Measurements from ENCODE around the gene MAEL.
A peak's percentile ranks its signal among the peaks of the same experiment; 100 is the strongest.

The MAEL gene

DNA sequence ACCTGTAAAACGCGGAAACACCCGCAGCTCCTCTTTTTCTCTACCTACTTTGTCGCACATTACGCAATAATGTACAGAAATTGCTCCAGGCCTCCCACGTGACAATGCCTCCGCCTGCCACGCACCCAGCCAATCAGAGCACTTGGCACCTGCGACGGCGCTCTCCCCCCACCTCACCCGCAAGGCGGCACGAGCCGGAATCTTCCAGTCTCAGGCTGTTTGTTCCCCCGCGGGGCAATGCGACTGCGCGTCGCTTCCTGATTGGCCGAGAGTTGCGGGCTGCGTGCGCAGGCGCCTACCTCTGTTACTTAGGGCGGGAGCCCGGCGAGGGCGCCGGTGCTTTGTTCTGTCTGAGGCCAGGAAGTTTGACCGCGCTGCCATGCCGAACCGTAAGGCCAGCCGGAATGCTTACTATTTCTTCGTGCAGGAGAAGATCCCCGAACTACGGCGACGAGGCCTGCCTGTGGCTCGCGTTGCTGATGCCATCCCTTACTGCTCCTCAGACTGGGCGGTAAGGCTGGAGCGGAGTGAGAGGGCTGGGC is at the start of gene MAEL:
TSS of gene MAEL (plus strand) at position 307 of the 542 bp plus-strand sequence. CDS start at position 380, 73 bp downstream.
- no peak for DNase-seq (ENCODE audit: low spot score)

DNA sequence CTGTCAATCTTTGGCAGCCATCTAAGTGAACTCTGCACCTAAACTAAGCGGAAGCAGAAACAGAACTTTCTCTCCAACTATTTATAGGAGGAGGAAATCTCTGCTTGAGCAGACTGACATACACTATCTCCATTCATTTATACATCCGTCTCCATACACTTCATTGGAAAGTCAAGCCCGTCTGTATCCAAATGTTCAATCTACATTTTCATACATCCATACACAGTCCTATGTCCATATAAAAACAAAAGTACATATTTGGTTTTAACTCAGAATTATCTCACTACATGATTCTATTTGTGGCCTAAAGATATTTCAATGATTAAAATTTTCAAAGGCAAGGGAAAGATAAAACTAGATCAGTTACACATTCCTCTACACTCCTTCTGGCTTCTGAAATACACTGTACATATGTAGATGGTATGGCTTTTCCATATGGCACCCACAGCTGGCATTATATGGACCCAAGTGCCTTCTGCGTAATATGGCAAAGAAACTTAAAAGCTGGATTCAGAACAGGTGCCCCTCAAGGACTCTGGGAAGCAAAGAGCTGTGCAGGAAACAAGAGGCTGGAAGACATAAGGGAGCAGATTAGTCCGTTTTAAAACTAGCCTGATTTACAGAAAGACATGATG is 49.2 kb upstream of the MAEL start:
- DNase-seq (ENCODE audit: low spot score), result no peak

DNA sequence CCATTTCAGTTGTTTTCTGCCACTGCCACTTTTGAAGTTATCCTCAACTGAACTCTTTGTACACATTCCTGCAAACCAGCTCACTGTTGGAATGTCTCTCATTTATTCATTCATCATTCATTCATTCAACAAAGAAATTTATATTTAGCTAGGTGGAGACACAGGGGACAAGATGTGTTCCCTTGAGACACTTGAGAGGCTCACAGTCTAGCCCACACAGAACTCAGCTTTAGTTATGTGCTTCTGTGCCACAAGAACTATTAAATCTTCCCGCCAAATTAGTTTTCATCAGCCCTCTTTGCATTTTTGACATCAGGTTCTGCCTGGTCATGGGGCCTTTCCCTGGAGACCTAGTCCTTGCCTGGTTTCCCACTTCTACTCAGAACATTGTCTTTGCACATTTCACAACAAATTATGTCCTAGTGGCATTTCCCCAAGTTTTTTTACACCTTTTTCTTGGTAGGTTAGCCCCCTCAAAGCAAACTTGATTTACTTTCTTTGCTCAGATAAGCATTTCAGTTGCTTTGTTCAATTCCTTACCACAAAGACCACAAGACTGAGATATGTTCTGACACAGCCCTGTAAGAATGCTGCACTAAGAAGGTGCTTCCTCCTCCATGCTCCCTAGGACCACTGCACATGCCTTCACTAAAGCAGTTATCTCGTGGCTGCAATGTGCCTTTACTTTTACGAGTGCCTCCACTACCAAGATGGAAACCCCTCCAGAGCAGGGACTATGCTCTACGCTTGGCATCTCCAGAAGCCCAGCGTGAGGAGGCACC is 44.7 kb upstream of the MAEL start:
- no peak for DNase-seq (ENCODE audit: low spot score)

DNA sequence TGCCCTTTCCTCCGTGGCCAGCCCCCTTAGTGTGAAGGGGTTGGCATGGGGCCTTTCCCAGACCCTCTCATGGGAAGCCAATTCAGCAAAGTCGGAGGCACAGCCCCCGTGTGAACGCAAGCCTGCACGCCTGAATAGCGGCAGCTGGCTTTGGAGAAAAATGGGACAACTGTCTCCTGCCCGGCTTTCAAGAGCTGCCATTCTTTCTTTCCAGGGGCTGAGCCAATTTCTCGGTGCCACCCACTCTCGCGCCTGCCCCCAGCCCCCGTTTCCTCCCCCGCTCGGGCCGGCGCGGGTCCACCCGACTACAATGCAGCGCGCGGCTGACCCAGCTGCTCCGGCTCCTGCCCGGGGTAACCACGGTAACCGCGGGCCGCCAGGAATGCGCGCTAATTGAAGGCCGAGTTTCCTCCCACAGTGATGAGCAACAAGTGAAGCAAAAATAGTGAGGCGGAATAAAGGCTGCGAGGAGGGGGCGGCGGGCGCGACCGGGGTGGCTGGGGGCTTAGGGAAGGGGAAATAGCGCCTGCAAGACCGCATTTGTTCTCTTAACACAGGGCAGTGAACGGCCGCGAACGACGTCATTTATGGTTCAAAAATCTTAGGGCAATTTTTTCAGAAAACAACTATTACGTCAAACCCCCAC is 41.6 kb upstream of the MAEL start:
- no peak for DNase-seq (ENCODE audit: low spot score)

DNA sequence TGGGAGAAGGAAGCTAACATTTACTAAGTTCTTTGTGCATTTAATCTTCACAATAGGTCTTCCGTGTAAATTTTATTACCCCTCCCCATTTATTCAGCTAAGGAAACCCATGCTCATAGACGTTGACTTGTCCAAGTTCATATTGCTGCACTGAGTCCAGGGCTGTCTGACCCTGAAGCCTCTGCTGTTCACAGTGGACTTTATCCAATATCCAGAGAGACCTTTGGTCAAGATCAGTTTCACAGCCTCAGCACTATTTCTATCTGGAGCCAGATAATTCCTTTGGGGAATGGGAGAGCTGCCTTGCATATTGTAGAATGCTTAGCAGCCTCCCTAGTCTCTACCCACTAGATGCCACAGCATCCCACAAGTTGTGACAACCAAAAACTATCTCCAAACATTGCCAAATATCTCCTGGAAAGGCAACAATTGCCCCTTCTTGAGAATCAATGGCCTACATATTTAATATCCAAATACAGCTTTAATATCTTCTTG is 40.2 kb upstream of the MAEL start:
- no peak for DNase-seq (ENCODE audit: low spot score)

DNA sequence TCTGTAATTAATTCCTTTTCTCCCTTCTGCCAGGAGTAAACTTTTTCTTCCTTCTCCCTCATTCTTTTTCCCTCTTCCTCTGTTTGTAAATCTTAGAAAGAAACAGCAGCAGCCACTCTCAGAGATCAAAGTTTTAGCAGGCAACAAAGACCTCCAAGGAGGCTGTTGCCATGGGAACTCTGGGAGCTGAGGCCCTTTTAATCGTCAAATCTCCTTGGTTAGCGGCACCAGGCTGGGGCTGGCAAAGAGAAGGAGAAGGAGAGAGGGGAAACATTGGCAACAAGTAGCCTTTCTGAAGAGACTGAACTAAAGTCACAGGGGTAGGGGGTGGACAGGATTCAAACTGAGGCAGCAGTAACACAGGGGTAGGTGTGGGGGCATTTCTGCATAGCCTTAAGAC is 38.9 kb upstream of the MAEL start:
- DNase-seq (ENCODE audit: low spot score), result no peak

DNA sequence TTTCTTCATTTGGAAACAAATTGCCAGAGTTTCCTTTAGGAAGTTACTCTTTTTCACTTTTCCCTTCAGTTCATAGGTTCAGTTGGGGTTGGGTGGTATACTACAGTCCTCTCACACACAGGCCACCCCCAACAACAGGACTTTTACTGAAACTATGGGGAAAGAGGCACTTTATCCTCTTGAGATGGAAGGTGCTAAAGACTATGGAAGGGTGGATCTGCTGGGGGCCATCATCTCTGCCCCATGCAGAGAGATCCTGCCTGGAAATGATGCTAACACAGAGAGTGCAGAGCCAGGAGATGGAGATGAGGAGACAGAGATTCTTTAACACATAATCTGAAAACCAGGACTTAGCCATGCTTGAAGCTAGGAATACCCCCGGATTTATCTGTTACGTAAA is 38.0 kb upstream of the MAEL start:
- DNase-seq (ENCODE audit: low spot score), result no peak

DNA sequence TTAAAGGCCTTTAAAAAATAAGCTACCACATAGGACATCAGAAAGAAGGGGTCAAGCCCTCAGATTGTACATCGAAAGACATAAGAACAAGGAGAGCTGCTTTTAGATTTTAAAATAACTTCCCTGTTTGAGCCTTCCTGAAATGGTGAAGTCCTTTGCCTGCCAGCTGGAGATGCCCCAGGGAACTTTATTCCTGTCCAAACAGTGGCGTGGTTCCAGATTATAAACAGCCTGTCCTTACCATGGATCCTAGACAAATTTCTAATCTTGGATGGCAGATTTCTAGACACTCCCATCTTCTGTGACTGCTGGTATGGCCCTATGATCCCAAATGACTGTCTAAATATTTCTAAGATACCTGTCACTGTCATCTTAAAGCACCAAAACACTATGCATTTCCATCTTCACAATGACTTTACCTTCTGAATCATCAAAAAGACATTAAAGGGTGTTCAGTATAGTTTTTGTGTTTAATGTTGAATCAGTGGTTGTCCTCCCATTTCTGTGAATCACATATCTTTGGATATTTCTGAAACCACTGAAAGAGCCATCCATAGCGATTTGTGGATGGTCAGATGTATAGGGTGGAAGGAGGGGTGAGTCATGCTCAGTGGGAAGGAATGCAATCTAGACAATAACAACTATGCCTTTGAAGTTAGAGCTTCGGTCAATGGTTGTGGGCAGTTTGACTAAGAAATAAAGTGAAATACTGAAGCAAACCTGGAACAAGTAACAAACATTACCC is 36.9 kb upstream of the MAEL start:
- DNase-seq (ENCODE audit: low spot score), result no peak

DNA sequence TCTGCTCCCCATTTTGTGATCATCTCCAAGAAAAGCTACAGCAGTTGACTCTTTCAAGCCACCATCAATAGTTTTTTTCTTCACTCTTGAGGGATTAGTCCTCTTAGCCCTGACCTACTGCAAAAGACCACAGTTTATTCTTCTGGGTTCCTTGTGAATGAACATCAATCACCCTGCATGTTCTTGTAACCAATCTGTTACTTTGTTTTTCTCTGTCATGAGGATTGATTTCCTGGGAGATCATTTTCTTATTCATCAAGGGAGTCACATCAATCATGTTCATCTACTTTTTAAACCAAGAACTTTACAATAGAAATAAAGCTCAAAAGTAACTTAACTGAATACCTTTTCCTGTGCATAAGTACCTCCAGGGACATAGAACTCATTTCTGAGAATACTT is 35.6 kb upstream of the MAEL start:
- DNase-seq (ENCODE audit: low spot score), result no peak

DNA sequence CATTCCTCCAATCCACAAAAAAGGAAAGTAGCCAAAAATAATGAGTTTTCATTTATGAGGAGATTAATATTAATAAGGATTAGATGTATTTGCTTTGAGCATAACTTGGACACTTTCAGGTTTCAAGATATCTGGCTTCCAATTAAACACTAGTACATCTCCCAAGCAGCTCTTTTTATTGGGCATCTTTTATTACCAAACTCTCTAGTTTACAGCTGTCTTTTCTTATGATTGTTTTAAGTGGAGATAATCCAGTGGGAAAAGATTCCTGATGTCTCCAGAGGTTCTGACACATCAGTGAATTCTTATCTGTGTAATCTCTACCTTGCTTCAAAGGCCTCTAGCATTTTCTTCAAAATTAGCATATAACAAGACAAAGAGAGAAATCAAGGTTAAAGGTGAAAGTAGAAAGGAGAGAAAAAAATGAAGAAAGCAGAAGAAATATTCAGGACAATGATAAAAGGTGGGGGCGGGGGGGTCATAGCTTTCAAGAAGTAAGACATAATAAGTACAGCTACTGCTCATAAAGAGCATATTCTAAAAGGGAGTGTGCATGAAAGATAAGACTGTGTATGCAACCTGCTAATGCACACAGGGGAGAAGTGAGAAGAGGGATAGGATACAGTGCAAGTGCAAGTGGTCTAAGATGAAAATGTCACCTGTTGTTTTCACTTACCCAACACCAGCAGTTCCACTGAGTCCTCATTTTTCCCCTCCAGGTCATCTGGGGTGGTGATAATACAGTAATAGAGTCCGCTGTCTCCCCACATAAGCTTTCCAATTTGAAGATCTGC is 32.8 kb upstream of the MAEL start:
- no peak for DNase-seq (ENCODE audit: low spot score)

DNA sequence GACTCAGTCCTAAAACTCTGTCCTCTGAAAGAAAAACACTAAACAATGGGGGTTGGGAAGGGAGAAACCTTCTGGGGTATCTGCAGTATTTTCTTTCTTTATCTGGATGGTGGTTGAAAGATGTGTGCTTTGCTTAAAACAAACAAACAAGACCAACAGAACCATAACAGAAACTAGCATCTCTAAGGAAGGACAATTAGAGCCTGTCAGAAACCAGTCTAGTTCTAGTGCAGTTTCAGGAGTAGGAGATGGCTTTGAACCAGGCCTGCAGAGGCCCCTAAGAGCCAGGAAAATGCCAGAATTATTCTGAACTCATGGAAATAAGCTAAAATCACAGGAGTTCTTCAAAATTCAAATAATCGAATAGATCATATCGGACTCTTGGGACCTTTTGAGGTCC is 32.2 kb upstream of the MAEL start:
- no peak for DNase-seq (ENCODE audit: low spot score)

DNA sequence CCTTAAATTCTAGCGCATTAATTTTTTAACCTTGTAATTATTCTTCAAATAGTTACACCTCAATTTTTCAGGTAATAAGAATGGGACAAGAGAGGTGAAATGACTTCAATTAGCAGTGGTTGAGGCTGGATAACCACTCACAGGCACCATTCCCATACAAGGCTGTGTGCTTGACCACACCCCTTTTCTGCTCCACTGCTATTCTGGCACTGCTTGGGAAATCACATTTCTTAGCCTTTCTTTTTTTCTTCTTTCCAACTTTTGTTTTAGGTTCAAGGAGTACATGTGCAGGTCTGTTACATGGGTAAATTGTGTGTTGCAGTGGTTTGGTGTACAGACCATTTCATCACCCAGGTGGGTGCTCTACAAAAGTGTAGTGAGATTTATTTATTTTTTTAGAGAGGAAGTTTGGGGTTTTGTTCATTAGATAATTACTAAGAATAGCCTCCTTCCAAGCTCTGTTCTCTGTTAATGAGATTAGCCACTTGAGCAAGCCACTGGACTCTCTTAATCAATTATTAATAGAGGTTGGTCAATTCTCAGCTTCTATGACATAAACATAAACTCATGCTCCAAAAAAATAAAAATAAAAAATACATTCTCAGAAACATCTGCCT is 28.1 kb upstream of the MAEL start:
- no peak for DNase-seq (ENCODE audit: low spot score)

DNA sequence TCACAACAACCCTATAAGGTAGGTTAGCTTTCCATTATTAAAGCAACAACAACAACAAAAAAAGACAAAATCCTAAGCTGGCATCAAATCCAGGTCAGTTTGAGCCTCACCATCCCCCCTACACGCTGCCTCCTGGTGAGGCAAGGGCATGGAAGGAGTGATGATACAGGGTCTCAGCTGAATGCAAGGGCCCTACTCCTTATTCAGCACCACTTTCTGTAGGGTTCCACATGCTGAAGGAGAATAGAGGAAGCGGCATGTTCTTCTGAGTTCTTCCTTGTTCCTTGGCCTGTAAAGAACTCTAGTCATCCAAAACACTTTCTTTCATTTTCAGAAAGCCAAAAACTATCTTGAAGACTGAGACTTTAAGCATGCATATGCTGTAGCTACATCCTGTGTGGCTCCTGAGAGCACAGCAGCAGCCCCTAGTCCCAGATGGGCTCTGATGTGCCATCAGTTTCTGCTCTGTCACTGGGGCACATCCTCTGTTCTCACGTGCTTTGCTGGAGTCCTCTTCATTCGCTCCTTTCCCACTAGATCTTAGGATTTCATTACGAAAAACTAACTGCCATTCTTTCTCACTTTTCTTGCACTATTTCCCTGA is 19.9 kb upstream of the MAEL start:
- no peak for DNase-seq (ENCODE audit: low spot score)

DNA sequence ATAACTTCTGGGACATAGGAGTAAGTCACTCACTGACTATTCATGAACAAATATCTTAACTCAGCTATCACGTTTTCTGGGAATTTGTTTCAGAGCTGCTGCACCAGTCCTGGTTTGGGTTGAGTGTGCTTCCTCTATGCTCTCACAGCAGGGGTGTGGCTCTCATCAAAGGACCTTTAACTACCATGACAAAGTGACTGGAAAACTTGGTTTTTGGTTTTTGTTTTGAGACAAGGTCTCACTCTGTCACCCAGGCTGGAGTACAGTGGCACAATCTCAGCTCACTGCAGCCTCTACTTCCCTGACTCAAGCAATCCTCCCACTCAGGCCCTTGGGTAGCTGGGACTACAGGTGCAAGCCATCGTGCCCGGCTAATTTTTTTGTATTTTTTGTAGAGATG is 17.8 kb upstream of the MAEL start:
- DNase-seq (ENCODE audit: low spot score), result no peak

DNA sequence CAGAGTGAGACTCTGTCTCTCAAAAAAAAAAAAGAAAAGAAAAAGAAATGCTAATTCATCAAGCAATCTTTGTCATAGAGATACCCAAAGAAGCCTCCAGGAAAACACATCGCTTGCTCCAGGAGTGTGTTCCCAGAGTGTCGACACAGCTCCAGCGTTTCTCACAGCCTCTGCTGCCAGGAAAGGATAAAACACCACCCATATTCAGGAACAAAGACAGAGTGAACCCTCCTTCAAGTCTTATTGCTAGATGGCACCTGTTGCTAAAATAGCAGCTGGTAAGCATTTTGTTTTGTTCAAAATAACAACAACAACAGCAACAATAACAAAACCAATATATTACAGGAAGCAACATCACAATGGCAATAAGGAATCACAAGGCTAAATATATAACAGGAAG is 16.9 kb upstream of the MAEL start:
- no peak for DNase-seq (ENCODE audit: low spot score)

DNA sequence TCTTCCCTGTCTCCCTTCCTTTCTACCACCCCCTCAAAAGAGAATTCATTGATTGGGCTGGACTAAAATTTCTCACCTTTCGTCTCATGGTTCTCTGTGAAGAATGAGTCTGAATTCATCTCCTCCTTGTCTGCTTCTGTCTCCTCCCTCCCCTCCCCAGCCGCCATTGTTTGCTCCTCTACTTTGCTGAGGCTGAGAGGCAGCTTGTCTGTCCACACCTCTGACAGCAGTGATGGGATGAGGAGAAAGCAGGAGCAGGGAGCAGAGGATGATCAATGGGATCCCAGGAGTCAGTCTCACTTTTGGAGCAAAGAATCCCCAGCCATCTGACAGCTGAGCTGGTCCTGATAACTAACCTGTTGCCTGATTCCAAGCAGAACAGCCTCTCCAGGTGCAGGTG is 16.3 kb upstream of the MAEL start:
- no peak for DNase-seq (ENCODE audit: low spot score)

DNA sequence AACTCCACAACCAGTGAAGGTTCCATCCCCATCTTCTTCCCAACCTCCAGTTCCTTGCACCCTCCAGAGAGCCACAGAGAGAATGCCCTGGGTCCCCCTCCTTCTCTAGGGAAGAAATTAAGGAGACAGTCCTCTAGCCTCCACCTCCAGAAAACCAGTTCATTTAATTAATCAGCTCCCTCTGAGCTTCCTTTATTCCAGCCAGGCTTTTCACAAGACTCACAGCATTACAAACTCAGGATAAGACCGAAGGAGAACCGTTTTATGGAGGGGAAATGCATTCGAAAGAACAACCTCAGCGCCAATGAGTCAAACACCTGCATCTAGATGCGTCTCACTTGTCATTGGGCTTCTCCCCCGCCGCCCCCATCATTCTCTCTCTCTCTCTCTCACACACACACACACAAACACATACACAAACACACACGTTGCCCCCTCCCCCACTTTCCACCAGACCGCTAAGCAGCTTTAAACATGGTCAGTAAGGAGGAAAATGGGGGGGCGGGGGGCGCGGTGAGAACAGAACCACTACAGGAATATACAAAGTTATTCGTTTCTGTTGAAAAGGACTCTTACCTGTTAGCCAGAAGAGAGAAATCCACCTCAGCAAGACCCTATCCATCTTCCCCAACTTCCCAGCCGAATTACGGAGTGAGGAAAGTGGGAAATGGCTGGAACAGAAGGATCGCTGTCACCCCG is 14.3 kb upstream of the MAEL start:
- peak; percentile 13 for DNase-seq (ENCODE audit: low spot score)

DNA sequence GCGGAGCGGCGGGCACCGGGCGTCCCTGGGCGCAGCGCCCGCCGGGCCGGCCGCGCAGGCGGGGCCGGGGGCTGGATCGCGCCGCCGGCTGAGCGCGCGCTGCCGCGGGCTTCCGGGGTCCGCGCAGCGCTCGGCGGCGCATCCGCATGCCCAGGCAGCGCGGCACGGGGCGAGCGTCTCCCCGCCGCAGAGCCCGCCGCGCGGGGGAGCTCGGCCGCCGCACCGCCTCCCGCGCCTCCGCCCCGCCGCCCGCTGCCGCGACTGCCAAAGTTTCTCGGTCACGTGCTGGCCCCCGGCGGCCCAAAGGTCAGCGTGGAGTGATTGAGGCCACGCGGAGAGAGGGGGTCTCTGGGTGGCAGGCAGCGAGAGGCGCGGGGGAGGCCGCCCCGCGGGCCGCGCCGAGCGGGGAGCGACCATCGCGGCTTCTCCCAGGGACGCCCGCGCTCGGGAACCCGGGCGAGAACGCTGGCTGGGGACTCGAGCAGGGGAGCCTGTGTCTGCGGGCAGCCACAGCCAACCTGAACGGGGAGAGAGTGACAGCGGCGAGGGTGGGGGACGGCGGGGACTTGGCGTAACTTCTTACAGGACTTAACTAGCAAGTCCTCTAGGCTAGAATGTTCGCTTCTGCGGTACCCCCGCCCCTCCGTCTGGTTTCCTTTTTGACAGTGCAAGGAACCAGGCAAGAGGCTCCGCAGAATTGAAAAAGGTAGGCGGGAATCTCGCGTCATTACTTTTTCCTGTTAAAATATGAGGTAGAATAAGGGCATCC is 13.5 kb upstream of the MAEL start, which contains the start of gene ILDR2:
TSS of gene ILDR2 (minus strand) at position 180 of the 769 bp plus-strand sequence. CDS start 272 bp downstream, outside the sequence.
- peak; percentile 25 for DNase-seq (ENCODE audit: low spot score)

DNA sequence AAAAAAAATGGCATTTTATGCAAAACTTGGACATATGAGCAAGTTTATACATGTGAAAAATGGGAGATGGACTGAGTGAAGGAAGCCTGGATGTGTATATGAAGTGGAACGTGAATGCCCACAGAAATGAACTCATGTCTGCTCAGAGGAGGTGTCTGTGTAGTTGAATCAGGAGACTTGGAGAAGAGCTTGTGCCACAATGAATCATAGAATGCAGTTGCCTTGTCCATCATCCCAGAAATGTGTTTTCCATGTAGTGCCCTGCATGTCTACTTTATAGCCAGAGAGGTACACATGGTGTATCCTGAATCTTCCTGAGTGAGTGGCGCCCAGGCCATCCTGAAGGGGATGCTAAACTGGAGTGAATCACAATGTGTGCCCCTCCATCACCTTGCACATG is 11.1 kb upstream of the MAEL start:
- no peak for DNase-seq (ENCODE audit: low spot score)

Data from CD4-positive, alpha-beta T cell treated with Interleukin-15 for 4 hours (primary cell).